ENCODE measurements around the gene SMS.
A peak's percentile ranks its signal among the peaks of the same experiment; 100 is the strongest.
"Not testable (repeated sequence)": the region's sequence is repeated elsewhere in the genome, so short reads cannot be mapped to it uniquely, and the experiment has no call there.

Gene SMS

DNA sequence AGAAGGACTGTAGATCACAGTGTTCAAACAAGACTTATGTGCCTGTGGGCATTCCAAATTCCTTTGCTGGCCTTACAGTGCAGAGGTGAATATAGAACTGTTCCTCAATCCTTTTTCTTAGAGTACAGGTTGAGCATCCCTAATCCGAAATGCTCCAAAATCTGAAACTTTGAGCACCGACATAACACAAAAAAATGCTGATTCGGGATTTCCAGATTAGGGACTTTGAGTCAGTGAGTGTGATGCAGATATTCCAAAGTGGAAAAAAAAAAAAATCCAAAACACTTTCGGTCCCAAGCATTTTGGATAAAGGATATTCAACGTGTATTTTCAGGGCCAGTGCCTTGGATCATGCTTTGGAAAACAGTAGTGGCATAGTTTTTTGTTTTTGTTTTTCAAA, 9.2 kb downstream of the SMS start:
- Histone ChIP-seq H3K27me3 (replicated peaks in 2 of 5; ENCODE audit: control insufficient read depth in 4 of 5, insufficient read depth in 5 of 5, low read length in 4 of 5) (no peaks in the 10 kb centered on the region), H3K9me3 (ENCODE audit: control extremely low read depth in 1 of 5, control insufficient read depth in 4 of 5, insufficient read depth in 2 of 5, low read depth in 1 of 5, low read length in 4 of 5) (no peaks in the 10 kb centered on the region), H3K4me3 (ENCODE audit: control insufficient read depth in 1 of 7, extremely low read depth in 1 of 7, insufficient read depth in 4 of 7, low read depth in 2 of 7, low read length in 6 of 7) (no peak overlapping the region), H3K27ac (ENCODE audit: insufficient read depth in 1 of 2, low read depth in 1 of 2, low read length in 2 of 2, poor library complexity in 1 of 2, severe bottlenecking in 2 of 2) (no peak overlapping the region), H3K4me1 (ENCODE audit: control extremely low read depth in 1 of 4, control insufficient read depth in 4 of 4, insufficient read depth in 4 of 4, low read length in 3 of 4) (peaks cover 5 to 34% (median 13%) of the 10 kb centered on the region in 4 experiments), H3K36me3 (ENCODE audit: control insufficient read depth in 4 of 4, insufficient read depth in 4 of 4, low read length in 3 of 4) (no peaks in the 10 kb centered on the region)
- ChIA-PET POLR2A (interaction anchor here (0.6 kb wide), 1 partner anchor 655 kb away, joined by 3 read pairs; no protein-coding TSS in a partner anchor), CTCF (no interaction called here)
- DNase-seq: no peak
- 83% methylated on average over 2 of the region's 5 CpGs for WGBS (ENCODE audit: insufficient coverage)

DNA sequence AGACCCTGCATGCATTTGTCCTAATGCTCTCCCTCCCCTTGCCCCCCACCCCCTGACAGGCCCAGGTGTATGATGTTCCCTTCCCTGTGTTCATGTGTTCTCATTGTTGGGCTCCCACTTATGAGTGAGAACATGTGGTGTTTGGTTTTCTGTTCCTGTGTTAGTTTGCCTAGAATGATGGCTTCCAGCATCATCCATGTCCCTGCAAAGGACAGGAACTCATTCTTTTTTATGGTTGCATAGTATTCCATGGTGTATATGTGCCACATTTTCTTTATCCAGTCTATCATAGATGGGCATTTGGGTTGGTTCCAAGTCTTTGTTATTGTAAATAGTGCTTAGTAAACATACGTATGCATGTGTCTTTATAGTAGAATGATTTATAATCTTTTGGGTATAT, 10.0 kb downstream of the SMS start:
- H3K27me3 ChIP-seq (replicated peaks in 2 of 5; ENCODE audit: control insufficient read depth in 4 of 5, insufficient read depth in 5 of 5, low read length in 4 of 5); H3K4me3 ChIP-seq (ENCODE audit: control insufficient read depth in 1 of 7, extremely low read depth in 1 of 7, insufficient read depth in 4 of 7, low read depth in 2 of 7, low read length in 6 of 7); CTCF ChIA-PET; H3K36me3 ChIP-seq (ENCODE audit: control insufficient read depth in 4 of 4, insufficient read depth in 4 of 4, low read length in 3 of 4); H3K9me3 ChIP-seq (ENCODE audit: control extremely low read depth in 1 of 5, control insufficient read depth in 4 of 5, insufficient read depth in 2 of 5, low read depth in 1 of 5, low read length in 4 of 5); H3K27ac ChIP-seq (ENCODE audit: insufficient read depth in 1 of 2, low read depth in 1 of 2, low read length in 2 of 2, poor library complexity in 1 of 2, severe bottlenecking in 2 of 2); POLR2A ChIA-PET; DNase-seq: not testable (repeated sequence)
- peaks cover 8 to 42% (median 19%) of the 10 kb centered on the region in 4 experiments for H3K4me1 ChIP-seq (ENCODE audit: control extremely low read depth in 1 of 4, control insufficient read depth in 4 of 4, insufficient read depth in 4 of 4, low read length in 3 of 4)
- WGBS (ENCODE audit: insufficient coverage): no CpG with 5 or more reads among the region's 1 CpG

DNA sequence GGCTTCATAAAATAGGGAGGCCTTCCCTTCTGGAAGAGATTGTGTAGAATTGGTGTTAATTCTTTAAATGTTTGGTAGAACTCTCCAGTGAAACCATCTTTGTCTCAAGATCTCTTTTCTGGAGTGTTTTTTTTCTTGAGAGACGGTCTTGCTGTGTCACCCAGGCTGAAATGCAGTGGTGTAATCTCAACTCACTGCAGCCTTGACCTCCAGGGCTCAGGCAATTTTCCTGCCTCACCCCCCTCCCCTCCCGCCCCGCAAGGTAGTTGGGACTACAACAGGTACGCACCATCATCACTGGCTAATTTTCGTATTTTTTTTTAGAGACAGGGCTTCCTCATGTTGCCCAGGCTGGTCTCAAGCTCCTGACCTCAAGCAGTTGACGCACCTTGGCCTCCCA, 12.1 kb downstream of the SMS start:
- CTCF ChIA-PET: no interaction called here
- no peak for DNase-seq
- Histone ChIP-seq H3K4me1 (ENCODE audit: control extremely low read depth in 1 of 4, control insufficient read depth in 4 of 4, insufficient read depth in 4 of 4, low read length in 3 of 4) (peaks cover 3 to 35% (median 14%) of the 10 kb centered on the region in 4 experiments), H3K9me3 (ENCODE audit: control extremely low read depth in 1 of 5, control insufficient read depth in 4 of 5, insufficient read depth in 2 of 5, low read depth in 1 of 5, low read length in 4 of 5) (no peaks in the 10 kb centered on the region), H3K4me3 (ENCODE audit: control insufficient read depth in 1 of 7, extremely low read depth in 1 of 7, insufficient read depth in 4 of 7, low read depth in 2 of 7, low read length in 6 of 7) (no peak overlapping the region), H3K27me3 (replicated peaks in 2 of 5; ENCODE audit: control insufficient read depth in 4 of 5, insufficient read depth in 5 of 5, low read length in 4 of 5) (no peaks in the 10 kb centered on the region), H3K36me3 (ENCODE audit: control insufficient read depth in 4 of 4, insufficient read depth in 4 of 4, low read length in 3 of 4) (no peaks in the 10 kb centered on the region), H3K27ac (ENCODE audit: insufficient read depth in 1 of 2, low read depth in 1 of 2, low read length in 2 of 2, poor library complexity in 1 of 2, severe bottlenecking in 2 of 2) (no peak overlapping the region)
- POLR2A ChIA-PET: no interaction called here
- WGBS (ENCODE audit: insufficient coverage): 72% methylated on average over 6 of the region's 6 CpGs

DNA sequence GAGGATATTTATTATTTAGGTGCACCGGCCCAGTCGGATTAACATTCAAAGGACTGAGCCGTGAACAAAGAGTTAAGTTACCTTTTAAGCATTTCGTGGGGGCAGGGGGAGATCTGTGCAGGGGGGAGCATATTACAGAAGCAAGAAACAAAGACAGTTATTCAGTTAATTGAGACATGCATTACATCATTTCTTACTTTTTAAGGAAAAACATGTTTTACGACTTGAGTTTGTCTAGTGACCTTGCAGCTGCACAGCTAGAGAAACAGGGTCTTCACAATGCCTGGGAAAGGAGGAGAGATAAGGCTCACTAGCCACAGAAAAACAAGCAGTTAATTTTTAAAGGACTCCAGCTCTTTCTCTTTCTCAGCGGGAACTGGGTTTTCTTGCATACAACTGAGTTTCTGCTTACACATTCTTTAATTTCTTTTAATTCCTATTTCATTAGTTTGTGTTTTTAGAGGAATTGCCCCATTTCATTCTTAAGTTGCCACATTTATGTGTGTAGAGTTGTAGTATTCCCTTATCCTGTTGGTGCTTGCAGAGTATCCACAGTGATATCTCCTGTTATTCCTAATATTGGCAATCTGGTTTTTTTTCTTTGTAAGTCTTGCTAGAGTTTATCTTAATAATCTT, 12.8 kb downstream of the SMS start:
- H3K36me3 ChIP-seq (ENCODE audit: control insufficient read depth in 4 of 4, insufficient read depth in 4 of 4, low read length in 3 of 4); H3K27ac ChIP-seq (ENCODE audit: insufficient read depth in 1 of 2, low read depth in 1 of 2, low read length in 2 of 2, poor library complexity in 1 of 2, severe bottlenecking in 2 of 2); DNase-seq; POLR2A ChIA-PET; CTCF ChIA-PET; H3K27me3 ChIP-seq (replicated peaks in 2 of 5; ENCODE audit: control insufficient read depth in 4 of 5, insufficient read depth in 5 of 5, low read length in 4 of 5); H3K4me3 ChIP-seq (ENCODE audit: control insufficient read depth in 1 of 7, extremely low read depth in 1 of 7, insufficient read depth in 4 of 7, low read depth in 2 of 7, low read length in 6 of 7); H3K9me3 ChIP-seq (ENCODE audit: control extremely low read depth in 1 of 5, control insufficient read depth in 4 of 5, insufficient read depth in 2 of 5, low read depth in 1 of 5, low read length in 4 of 5): not testable (repeated sequence)
- WGBS (ENCODE audit: insufficient coverage): 93% methylated on average over 3 of the region's 6 CpGs
- peaks cover 3 to 34% (median 12%) of the 10 kb centered on the region in 4 experiments for H3K4me1 ChIP-seq (ENCODE audit: control extremely low read depth in 1 of 4, control insufficient read depth in 4 of 4, insufficient read depth in 4 of 4, low read length in 3 of 4)

DNA sequence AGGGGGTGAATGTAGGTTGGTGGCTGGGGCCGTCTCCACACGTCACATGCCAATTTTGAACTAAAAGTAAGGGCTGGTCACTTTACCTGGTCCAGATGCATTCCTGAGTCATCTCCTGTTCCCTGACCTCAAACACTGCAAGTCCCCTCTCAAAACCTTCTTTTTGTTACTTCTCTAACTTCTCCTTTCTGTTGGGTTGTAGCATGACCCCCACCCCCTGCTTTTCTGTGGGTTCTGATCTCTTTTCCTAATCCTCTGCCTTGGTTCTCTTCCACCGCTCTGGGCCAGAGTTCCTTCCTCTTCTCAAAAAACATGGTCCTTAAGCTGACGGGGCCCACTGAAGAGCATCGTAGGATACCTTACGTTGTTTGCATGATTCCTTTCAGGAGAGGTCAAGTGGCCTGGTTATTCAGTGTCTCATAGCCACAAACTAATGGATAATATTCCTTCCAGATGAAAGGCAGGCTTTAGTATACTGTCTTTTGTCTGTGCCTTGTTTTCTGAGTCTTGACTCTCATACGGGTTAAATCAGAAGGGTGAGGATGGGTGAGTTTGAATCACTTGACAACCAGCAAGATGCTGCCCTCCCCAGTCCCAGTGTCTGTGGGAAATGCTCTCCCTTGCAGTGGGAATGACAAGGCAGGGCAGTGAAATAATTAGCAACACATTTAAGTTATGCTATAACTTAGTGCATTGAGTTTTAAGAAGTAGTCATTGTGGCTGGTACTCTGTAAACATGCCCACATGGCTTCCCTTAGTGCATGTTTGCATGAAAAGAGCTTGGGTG, 15.1 kb downstream of the SMS start:
- Histone ChIP-seq H3K27ac (ENCODE audit: insufficient read depth in 1 of 2, low read depth in 1 of 2, low read length in 2 of 2, poor library complexity in 1 of 2, severe bottlenecking in 2 of 2) (peak overlapping the region in 1 of 2 experiments; percentile 53), H3K4me1 (ENCODE audit: control extremely low read depth in 1 of 4, control insufficient read depth in 4 of 4, insufficient read depth in 4 of 4, low read length in 3 of 4) (peaks cover 3 to 55% (median 19%) of the 10 kb centered on the region in 4 experiments), H3K36me3 (ENCODE audit: control insufficient read depth in 4 of 4, insufficient read depth in 4 of 4, low read length in 3 of 4) (no peaks in the 10 kb centered on the region), H3K27me3 (replicated peaks in 2 of 5; ENCODE audit: control insufficient read depth in 4 of 5, insufficient read depth in 5 of 5, low read length in 4 of 5) (no peaks in the 10 kb centered on the region), H3K9me3 (ENCODE audit: control extremely low read depth in 1 of 5, control insufficient read depth in 4 of 5, insufficient read depth in 2 of 5, low read depth in 1 of 5, low read length in 4 of 5) (no peaks in the 10 kb centered on the region), H3K4me3 (ENCODE audit: control insufficient read depth in 1 of 7, extremely low read depth in 1 of 7, insufficient read depth in 4 of 7, low read depth in 2 of 7, low read length in 6 of 7) (no peak overlapping the region)
- peak; percentile 31 to 83 (median 76) for DNase-seq
- ChIA-PET CTCF (interaction anchor here (1.0 kb wide), 1 partner anchor 13 kb away, joined by 4 read pairs; no protein-coding TSS in a partner anchor), POLR2A (no interaction called here)
- 39% methylated on average over 5 of the region's 7 CpGs for WGBS (ENCODE audit: insufficient coverage)

DNA sequence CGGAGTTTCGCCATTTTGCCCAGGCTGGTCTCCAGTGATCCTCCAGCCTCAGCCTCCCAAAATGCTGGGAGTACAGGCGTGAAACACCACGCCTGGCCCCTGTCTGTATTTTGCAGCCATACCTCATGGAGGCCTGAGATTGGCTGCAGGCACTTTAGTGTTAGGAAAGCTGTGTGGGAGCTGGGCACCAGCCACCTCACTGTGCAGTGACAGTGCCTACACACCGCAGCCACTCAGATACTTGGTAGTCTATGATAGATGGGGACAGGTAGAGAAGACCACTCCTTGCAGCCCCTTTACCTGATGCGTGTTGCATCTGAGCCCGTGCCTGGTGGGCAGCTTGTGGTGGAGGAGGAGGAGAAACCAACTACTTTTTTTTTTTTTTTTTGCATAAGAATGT, 16.3 kb downstream of the SMS start:
- no peak for DNase-seq
- 96% methylated on average over 5 of the region's 7 CpGs for WGBS (ENCODE audit: insufficient coverage)
- no peaks in the 10 kb centered on the region for H3K27me3 ChIP-seq (replicated peaks in 2 of 5; ENCODE audit: control insufficient read depth in 4 of 5, insufficient read depth in 5 of 5, low read length in 4 of 5)
- H3K9me3 ChIP-seq (ENCODE audit: control extremely low read depth in 1 of 5, control insufficient read depth in 4 of 5, insufficient read depth in 2 of 5, low read depth in 1 of 5, low read length in 4 of 5): no peaks in the 10 kb centered on the region
- H3K4me1 ChIP-seq (ENCODE audit: control extremely low read depth in 1 of 4, control insufficient read depth in 4 of 4, insufficient read depth in 4 of 4, low read length in 3 of 4): peaks cover 3 to 64% (median 20%) of the 10 kb centered on the region in 4 experiments
- ChIA-PET POLR2A (no interaction called here), CTCF (no interaction called here)
- no peak overlapping the region for H3K27ac ChIP-seq (ENCODE audit: insufficient read depth in 1 of 2, low read depth in 1 of 2, low read length in 2 of 2, poor library complexity in 1 of 2, severe bottlenecking in 2 of 2)
- H3K4me3 ChIP-seq (ENCODE audit: control insufficient read depth in 1 of 7, extremely low read depth in 1 of 7, insufficient read depth in 4 of 7, low read depth in 2 of 7, low read length in 6 of 7): no peak overlapping the region
- H3K36me3 ChIP-seq (ENCODE audit: control insufficient read depth in 4 of 4, insufficient read depth in 4 of 4, low read length in 3 of 4): no peaks in the 10 kb centered on the region

DNA sequence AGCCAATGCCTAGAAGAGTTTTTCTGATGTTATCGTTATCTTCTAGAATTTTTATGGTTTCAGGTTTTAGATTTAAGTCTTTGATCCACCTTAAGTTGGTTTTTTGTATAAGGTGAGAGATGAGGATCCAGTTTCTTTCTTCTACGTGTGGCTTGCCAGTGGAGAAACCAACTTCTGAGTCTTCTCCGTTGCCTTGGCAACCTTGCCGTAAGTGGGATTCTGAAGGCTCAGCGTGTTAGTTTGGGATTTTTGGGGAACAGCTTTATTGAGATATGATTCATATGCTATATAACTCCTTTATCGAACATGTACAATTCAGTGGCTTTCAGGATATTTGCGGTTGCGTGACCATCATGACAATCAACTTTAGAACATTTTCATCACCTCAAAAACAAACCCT, 17.7 kb downstream of the SMS start:
- POLR2A ChIA-PET: no interaction called here
- H3K4me3 ChIP-seq (ENCODE audit: control insufficient read depth in 1 of 7, extremely low read depth in 1 of 7, insufficient read depth in 4 of 7, low read depth in 2 of 7, low read length in 6 of 7): no peak overlapping the region
- CTCF ChIA-PET: no interaction called here
- no peaks in the 10 kb centered on the region for H3K36me3 ChIP-seq (ENCODE audit: control insufficient read depth in 4 of 4, insufficient read depth in 4 of 4, low read length in 3 of 4)
- H3K27ac ChIP-seq (ENCODE audit: insufficient read depth in 1 of 2, low read depth in 1 of 2, low read length in 2 of 2, poor library complexity in 1 of 2, severe bottlenecking in 2 of 2): no peak overlapping the region
- DNase-seq: no peak
- H3K4me1 ChIP-seq (ENCODE audit: control extremely low read depth in 1 of 4, control insufficient read depth in 4 of 4, insufficient read depth in 4 of 4, low read length in 3 of 4): peaks cover 3 to 60% (median 20%) of the 10 kb centered on the region in 4 experiments
- H3K9me3 ChIP-seq (ENCODE audit: control extremely low read depth in 1 of 5, control insufficient read depth in 4 of 5, insufficient read depth in 2 of 5, low read depth in 1 of 5, low read length in 4 of 5): no peaks in the 10 kb centered on the region
- no peaks in the 10 kb centered on the region for H3K27me3 ChIP-seq (replicated peaks in 2 of 5; ENCODE audit: control insufficient read depth in 4 of 5, insufficient read depth in 5 of 5, low read length in 4 of 5)
- WGBS (ENCODE audit: insufficient coverage): 82% methylated on average over 3 of the region's 8 CpGs
